Spleen (tissue), 7 donors: ENCODE results near the gene SMOC1.

ENCODE experiments used
- CTCF ChIP-seq, 11 experiments: fragments of 200-600 bp in 7 of 11; fragments of 450-650 bp in 4 of 11; sonication (generic) in 4 of 11; IDR thresholded peaks in 8 of 11; conservative IDR thresholded peaks in 3 of 11; 1 replicate in 7 of 11; 2 replicates in 4 of 11; pipeline versions ENCODE4 v1.4.0 to v1.8.0; 2016 to 2021; ENCODE audit warnings: antibody characterized with exemption in 11 of 11, inconsistent platforms in 4 of 11, mild to moderate bottlenecking in 1 of 11
- POLR2A ChIP-seq, 3 donors: fragments of 450-650 bp; IDR thresholded peaks; one replicate each; pipeline ENCODE4 v1.5.1; 2017; ENCODE audit warnings: antibody characterized with exemption in 3 of 3, mild to moderate bottlenecking in 1 of 3
- donor health status: DM: no; HTN: no; CAD: no; lungs with moderate emphysema.
- donor health status: DM: no; HTN: no; CAD: no.
- donor health status: DM: no; HTN: no; CAD: no.

GRCh38 chr14:69948351-69948750 lies 69.1 kb downstream of the SMOC1 start:
- TF ChIP-seq CTCF (IDR thresholded peaks at IDR 0.05 in 8 of 11, conservative IDR thresholded peaks at IDR 0.05 in 3 of 11) (no peak), POLR2A (IDR thresholded peaks at IDR 0.05) (no peak)
